Measurements from ENCODE around the gene LDLRAD4.

The LDLRAD4 gene

GRCh38 chr18:13430663-13431062 is 212.1 kb downstream of the LDLRAD4 start:
- no peaks in the 10 kb centered on the region for H3K36me3 ChIP-seq (ENCODE audit: control insufficient read depth, insufficient read depth, low read length)
- DNase-seq (ENCODE audit: low read depth, low spot score), result no peak
- no peaks in the 10 kb centered on the region for H3K27me3 ChIP-seq (ENCODE audit: control insufficient read depth, insufficient read depth, low read length)
- H3K27ac ChIP-seq (ENCODE audit: low read length), result no peak overlapping the region
- 0 out of 2 replicates have a peak, but pooled peaks cover 2% of the 10 kb centered on the region for H3K4me1 ChIP-seq (ENCODE audit: control insufficient read depth, insufficient read depth, low read length)
- no peak overlapping the region for H3K4me3 ChIP-seq (ENCODE audit: low read length)
- H3K9me3 ChIP-seq (ENCODE audit: control insufficient read depth, insufficient read depth, low read length), result no peaks in the 10 kb centered on the region
- no CpG with 5 or more reads among the region's 4 CpGs for WGBS (ENCODE audit: insufficient coverage, insufficient read length)

GRCh38 chr18:13431886-13432285 is 213.3 kb downstream of the LDLRAD4 start:
- no peaks in the 10 kb centered on the region for H3K9me3 ChIP-seq (ENCODE audit: control insufficient read depth, insufficient read depth, low read length)
- H3K4me1 ChIP-seq (ENCODE audit: control insufficient read depth, insufficient read depth, low read length), result 0 out of 2 replicates have a peak, but pooled peaks cover 2% of the 10 kb centered on the region
- no CpG with 5 or more reads among the region's 16 CpGs for WGBS (ENCODE audit: insufficient coverage, insufficient read length)
- no peak overlapping the region for H3K27ac ChIP-seq (ENCODE audit: low read length)
- H3K36me3 ChIP-seq (ENCODE audit: control insufficient read depth, insufficient read depth, low read length), result no peaks in the 10 kb centered on the region
- H3K4me3 ChIP-seq (ENCODE audit: low read length), result no peak overlapping the region
- H3K27me3 ChIP-seq (ENCODE audit: control insufficient read depth, insufficient read depth, low read length), result no peaks in the 10 kb centered on the region
- DNase-seq (ENCODE audit: low read depth, low spot score), result no peak

GRCh38 chr18:13433125-13433524 is 214.6 kb downstream of the LDLRAD4 start:
- no peak for DNase-seq (ENCODE audit: low read depth, low spot score)
- WGBS (ENCODE audit: insufficient coverage, insufficient read length), result no CpG with 5 or more reads among the region's 3 CpGs
- H3K27me3 ChIP-seq (ENCODE audit: control insufficient read depth, insufficient read depth, low read length), result no peaks in the 10 kb centered on the region
- H3K27ac ChIP-seq (ENCODE audit: low read length), result no peak overlapping the region
- H3K36me3 ChIP-seq (ENCODE audit: control insufficient read depth, insufficient read depth, low read length), result no peaks in the 10 kb centered on the region
- no peak overlapping the region for H3K4me3 ChIP-seq (ENCODE audit: low read length)
- 0 out of 2 replicates have a peak, but pooled peaks cover 2% of the 10 kb centered on the region for H3K4me1 ChIP-seq (ENCODE audit: control insufficient read depth, insufficient read depth, low read length)
- H3K9me3 ChIP-seq (ENCODE audit: control insufficient read depth, insufficient read depth, low read length), result no peaks in the 10 kb centered on the region

GRCh38 chr18:13433685-13434084 is 215.1 kb downstream of the LDLRAD4 start:
- H3K4me1 ChIP-seq (ENCODE audit: control insufficient read depth, insufficient read depth, low read length), result 0 out of 2 replicates have a peak, but pooled peaks cover 2% of the 10 kb centered on the region
- no peak for DNase-seq (ENCODE audit: low read depth, low spot score)
- H3K4me3 ChIP-seq (ENCODE audit: low read length), result no peak overlapping the region
- no peaks in the 10 kb centered on the region for H3K36me3 ChIP-seq (ENCODE audit: control insufficient read depth, insufficient read depth, low read length)
- no peaks in the 10 kb centered on the region for H3K27me3 ChIP-seq (ENCODE audit: control insufficient read depth, insufficient read depth, low read length)
- no peak overlapping the region for H3K27ac ChIP-seq (ENCODE audit: low read length)
- H3K9me3 ChIP-seq (ENCODE audit: control insufficient read depth, insufficient read depth, low read length), result no peaks in the 10 kb centered on the region
- WGBS (ENCODE audit: insufficient coverage, insufficient read length), result no CpG with 5 or more reads among the region's 5 CpGs

- no CpG with 5 or more reads among the region's 5 CpGs for WGBS (ENCODE audit: insufficient coverage, insufficient read length)
- Histone ChIP-seq H3K9me3 (ENCODE audit: control insufficient read depth, insufficient read depth, low read length) (no peaks in the 10 kb centered on the region), H3K27ac (ENCODE audit: low read length) (no peak overlapping the region), H3K4me3 (ENCODE audit: low read length) (no peak overlapping the region), H3K27me3 (ENCODE audit: control insufficient read depth, insufficient read depth, low read length) (no peaks in the 10 kb centered on the region), H3K36me3 (ENCODE audit: control insufficient read depth, insufficient read depth, low read length) (no peaks in the 10 kb centered on the region), H3K4me1 (ENCODE audit: control insufficient read depth, insufficient read depth, low read length) (0 out of 2 replicates have a peak, but pooled peaks cover 2% of the 10 kb centered on the region)
- no peak for DNase-seq (ENCODE audit: low read depth, low spot score)
Observed at GRCh38 chr18:13434854-13435253, 216.3 kb downstream of the LDLRAD4 start.

- WGBS (ENCODE audit: insufficient coverage, insufficient read length), result no CpG with 5 or more reads among the region's 7 CpGs
- Histone ChIP-seq H3K4me3 (ENCODE audit: low read length) (no peak overlapping the region), H3K27me3 (ENCODE audit: control insufficient read depth, insufficient read depth, low read length) (no peaks in the 10 kb centered on the region), H3K36me3 (ENCODE audit: control insufficient read depth, insufficient read depth, low read length) (no peaks in the 10 kb centered on the region), H3K4me1 (ENCODE audit: control insufficient read depth, insufficient read depth, low read length) (no peaks in the 10 kb centered on the region), H3K27ac (ENCODE audit: low read length) (no peak overlapping the region), H3K9me3 (ENCODE audit: control insufficient read depth, insufficient read depth, low read length) (no peaks in the 10 kb centered on the region)
- no peak for DNase-seq (ENCODE audit: low read depth, low spot score)
Observed at GRCh38 chr18:13435586-13436333, 217.2 kb downstream of the LDLRAD4 start.

GRCh38 chr18:13436576-13436975 is 218.0 kb downstream of the LDLRAD4 start:
- H3K36me3 ChIP-seq (ENCODE audit: control insufficient read depth, insufficient read depth, low read length), result no peaks in the 10 kb centered on the region
- no peak overlapping the region for H3K4me3 ChIP-seq (ENCODE audit: low read length)
- no CpG with 5 or more reads among the region's 8 CpGs for WGBS (ENCODE audit: insufficient coverage, insufficient read length)
- H3K27me3 ChIP-seq (ENCODE audit: control insufficient read depth, insufficient read depth, low read length), result no peaks in the 10 kb centered on the region
- no peaks in the 10 kb centered on the region for H3K9me3 ChIP-seq (ENCODE audit: control insufficient read depth, insufficient read depth, low read length)
- no peak for DNase-seq (ENCODE audit: low read depth, low spot score)
- no peak overlapping the region for H3K27ac ChIP-seq (ENCODE audit: low read length)
- H3K4me1 ChIP-seq (ENCODE audit: control insufficient read depth, insufficient read depth, low read length), result no peaks in the 10 kb centered on the region

- H3K27ac ChIP-seq (ENCODE audit: low read length), result no peak overlapping the region
Observed at GRCh38 chr18:13437034-13437433, 218.5 kb downstream of the LDLRAD4 start.

GRCh38 chr18:13437796-13438506 is 219.4 kb downstream of the LDLRAD4 start:
- Histone ChIP-seq H3K36me3 (ENCODE audit: control insufficient read depth, insufficient read depth, low read length) (no peaks in the 10 kb centered on the region), H3K27me3 (ENCODE audit: control insufficient read depth, insufficient read depth, low read length) (no peaks in the 10 kb centered on the region), H3K9me3 (ENCODE audit: control insufficient read depth, insufficient read depth, low read length) (no peaks in the 10 kb centered on the region), H3K27ac (ENCODE audit: low read length) (no peak overlapping the region), H3K4me3 (ENCODE audit: low read length) (no peak overlapping the region), H3K4me1 (ENCODE audit: control insufficient read depth, insufficient read depth, low read length) (no peaks in the 10 kb centered on the region)
- WGBS (ENCODE audit: insufficient coverage, insufficient read length), result no CpG with 5 or more reads among the region's 17 CpGs
- DNase-seq (ENCODE audit: low read depth, low spot score), result no peak

More at GRCh38 chr18:13437034-13437433, 218.5 kb downstream of the LDLRAD4 start:
- H3K4me1 ChIP-seq (ENCODE audit: control insufficient read depth, insufficient read depth, low read length), result no peaks in the 10 kb centered on the region
- H3K36me3 ChIP-seq (ENCODE audit: control insufficient read depth, insufficient read depth, low read length), result no peaks in the 10 kb centered on the region
- WGBS (ENCODE audit: insufficient coverage, insufficient read length), result no CpG with 5 or more reads among the region's 6 CpGs
- no peak for DNase-seq (ENCODE audit: low read depth, low spot score)
- no peaks in the 10 kb centered on the region for H3K9me3 ChIP-seq (ENCODE audit: control insufficient read depth, insufficient read depth, low read length)
- H3K27me3 ChIP-seq (ENCODE audit: control insufficient read depth, insufficient read depth, low read length), result no peaks in the 10 kb centered on the region
- H3K4me3 ChIP-seq (ENCODE audit: low read length), result no peak overlapping the region

GRCh38 chr18:13438507-13439056 is 220.0 kb downstream of the LDLRAD4 start:
- Histone ChIP-seq H3K4me1 (ENCODE audit: control insufficient read depth, insufficient read depth, low read length) (no peaks in the 10 kb centered on the region), H3K9me3 (ENCODE audit: control insufficient read depth, insufficient read depth, low read length) (no peaks in the 10 kb centered on the region), H3K36me3 (ENCODE audit: control insufficient read depth, insufficient read depth, low read length) (no peaks in the 10 kb centered on the region), H3K4me3 (ENCODE audit: low read length) (no peak overlapping the region), H3K27me3 (ENCODE audit: control insufficient read depth, insufficient read depth, low read length) (no peaks in the 10 kb centered on the region), H3K27ac (ENCODE audit: low read length) (no peak overlapping the region)
- DNase-seq (ENCODE audit: low read depth, low spot score), result no peak
- no CpG with 5 or more reads among the region's 4 CpGs for WGBS (ENCODE audit: insufficient coverage, insufficient read length)
